NCI-H146 treated with DMSO at 0.1 percent for 48 hours (cell line): ENCODE data around the gene MAX.
A peak's percentile ranks its signal among the peaks of the same experiment; 100 is the strongest.

Source experiments
- DNase-seq: peaks from one replicate; lab custom pipeline; 2025; ENCODE audit not compliant: unreplicated experiment; lab: John Stamatoyannopoulos, UW

Gene MAX, protein sequence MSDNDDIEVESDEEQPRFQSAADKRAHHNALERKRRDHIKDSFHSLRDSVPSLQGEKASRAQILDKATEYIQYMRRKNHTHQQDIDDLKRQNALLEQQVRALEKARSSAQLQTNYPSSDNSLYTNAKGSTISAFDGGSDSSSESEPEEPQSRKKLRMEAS

DNA sequence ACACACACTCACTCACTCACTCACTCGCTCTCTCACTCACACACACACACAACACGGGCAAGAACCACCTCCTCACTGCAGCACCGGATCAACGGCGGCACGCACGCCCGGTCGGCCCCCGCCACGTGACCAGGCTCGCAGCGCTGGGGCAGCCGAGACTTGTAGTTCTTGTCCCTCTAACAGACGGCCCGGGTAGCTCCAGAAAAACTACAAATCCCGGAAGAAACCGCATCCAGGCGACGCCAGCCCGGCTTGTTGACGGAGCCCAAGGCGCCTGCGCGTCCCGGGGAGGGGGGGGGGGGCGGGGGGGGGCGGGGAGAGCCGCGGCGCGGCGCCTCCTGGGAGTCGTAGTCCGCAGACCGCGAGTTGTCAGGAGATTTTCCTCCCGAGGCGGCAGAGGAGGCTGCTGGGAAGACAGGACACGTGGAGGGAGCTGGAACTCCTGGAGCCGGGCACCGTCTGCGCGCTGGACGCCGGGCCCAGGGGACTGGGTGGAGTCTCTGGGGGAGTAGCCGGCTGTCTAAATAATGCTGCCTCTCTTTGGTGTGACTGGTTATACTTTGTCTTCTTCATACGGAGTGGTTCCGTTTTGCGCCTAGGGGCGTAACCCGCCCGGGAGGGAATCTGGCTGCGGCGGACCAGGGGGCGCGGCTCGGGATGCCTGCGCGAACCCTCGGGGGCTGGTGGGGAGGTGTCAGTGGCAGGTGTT lies at the start of gene MAX:
TSS of gene MAX (minus strand) at position 77 of the 709 bp plus-strand sequence. CDS start 178 bp downstream, outside the sequence.
- DNase-seq, result peak; percentile 82

DNA sequence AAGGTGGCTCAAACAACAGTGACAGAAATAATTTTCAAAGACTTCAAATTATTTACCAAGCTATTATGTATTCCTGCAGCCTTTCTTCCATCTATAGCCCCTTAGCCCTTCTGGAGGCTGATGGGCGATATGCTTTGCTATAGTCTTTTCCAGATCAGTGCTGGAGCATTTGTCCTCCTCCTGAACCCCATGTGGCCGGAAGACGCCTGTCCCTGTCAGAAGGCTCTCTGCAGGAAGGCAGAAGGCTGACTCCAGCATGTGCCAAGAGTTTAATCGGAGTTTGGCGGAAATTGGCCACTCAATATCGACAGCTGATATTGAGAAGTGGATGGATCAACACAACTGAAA lies 49.3 kb upstream of the MAX start:
- no peak for DNase-seq

GRCh38 chr14:65150898-65151608 lies 48.7 kb upstream of the MAX start:
- DNase-seq, result no peak

- no peak for DNase-seq
Observed at GRCh38 chr14:65149116-65149515, 46.8 kb upstream of the MAX start.

DNA sequence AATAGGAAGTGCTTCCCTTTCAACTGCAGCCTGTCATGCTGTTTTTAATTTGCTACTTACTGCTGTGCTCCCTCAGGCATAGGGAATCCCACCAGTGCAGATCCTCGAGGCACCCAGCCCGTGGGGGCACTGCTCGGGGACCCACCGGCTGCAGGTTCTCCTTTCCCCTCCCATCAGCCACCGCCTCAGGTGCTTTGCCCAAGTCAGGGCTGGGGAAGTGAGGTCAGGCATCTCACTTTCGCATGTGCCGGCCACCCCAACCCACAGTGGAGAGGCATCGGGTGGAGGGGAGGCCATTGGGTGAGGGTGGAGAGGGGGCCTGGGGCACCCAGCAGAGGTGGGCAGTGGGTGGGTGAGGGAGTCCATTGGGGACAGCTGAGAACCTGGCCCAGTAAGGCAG lies 41.9 kb upstream of the MAX start:
- no peak for DNase-seq

GRCh38 chr14:65142914-65143625 lies 40.8 kb upstream of the MAX start:
- DNase-seq, result no peak

DNA sequence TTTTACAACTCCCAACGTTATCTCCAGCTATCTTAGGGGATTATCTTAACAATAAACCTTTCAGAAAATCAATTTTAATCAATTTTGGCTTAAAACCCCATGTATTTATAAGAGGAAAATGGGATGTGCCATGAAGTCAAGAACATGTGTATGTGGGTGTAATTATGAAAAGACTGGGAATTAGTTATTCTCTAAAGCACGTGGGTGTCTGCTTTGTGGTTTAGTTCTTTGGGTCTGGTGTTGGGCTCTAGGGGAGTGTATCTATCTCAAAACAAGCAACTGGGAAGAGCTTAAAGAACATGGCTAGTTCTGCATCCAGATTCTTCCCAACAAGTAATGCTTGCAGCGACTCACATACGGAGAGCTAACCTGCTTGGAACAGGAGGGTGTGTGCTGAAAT lies 40.1 kb upstream of the MAX start:
- no peak for DNase-seq

- no peak for DNase-seq
Observed at GRCh38 chr14:65141523-65141922, 39.2 kb upstream of the MAX start.

- DNase-seq, result no peak
Observed at GRCh38 chr14:65137648-65138307, 35.5 kb upstream of the MAX start.

- DNase-seq, result no peak
Observed at GRCh38 chr14:65134651-65135579, 32.6 kb upstream of the MAX start.

GRCh38 chr14:65132855-65133254 lies 30.5 kb upstream of the MAX start:
- no peak for DNase-seq

DNA sequence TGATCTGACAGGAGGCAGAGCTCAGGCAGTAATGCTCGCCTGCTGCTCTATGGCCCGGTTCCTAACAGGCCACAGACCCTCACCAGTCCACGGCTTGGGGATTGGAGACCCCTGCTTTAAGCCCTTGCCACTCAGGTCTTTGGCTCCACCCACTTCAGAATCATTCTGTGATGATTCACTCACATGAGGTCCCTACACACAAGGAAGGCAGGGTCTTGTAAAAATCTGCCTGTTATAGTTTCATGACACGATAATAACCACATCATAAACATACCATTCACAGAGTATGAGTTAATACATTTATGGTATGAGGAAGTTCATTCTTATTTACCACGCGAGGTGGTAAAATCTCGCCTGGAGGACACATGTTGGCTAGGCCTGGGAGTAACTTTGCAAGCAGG lies 29.0 kb upstream of the MAX start:
- DNase-seq, result no peak

DNA sequence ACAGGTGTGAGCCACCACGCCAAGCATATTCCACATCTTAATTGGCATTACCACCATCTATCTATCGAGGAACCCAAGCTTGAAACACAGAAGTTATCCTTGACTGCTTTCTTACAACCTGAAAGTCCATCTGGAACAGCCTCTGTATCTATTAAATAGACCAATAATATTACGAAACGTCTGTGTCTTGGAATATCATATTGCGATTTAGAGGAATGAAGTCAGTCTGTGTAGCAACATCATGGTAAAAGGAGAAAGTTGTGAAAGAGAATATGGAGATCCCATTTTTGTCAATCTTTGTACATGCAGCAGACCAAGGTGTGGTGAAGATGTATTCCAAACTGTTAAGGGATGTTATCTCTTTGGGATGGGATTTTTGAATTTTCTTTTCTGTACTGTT lies 25.8 kb upstream of the MAX start:
- no peak for DNase-seq

DNA sequence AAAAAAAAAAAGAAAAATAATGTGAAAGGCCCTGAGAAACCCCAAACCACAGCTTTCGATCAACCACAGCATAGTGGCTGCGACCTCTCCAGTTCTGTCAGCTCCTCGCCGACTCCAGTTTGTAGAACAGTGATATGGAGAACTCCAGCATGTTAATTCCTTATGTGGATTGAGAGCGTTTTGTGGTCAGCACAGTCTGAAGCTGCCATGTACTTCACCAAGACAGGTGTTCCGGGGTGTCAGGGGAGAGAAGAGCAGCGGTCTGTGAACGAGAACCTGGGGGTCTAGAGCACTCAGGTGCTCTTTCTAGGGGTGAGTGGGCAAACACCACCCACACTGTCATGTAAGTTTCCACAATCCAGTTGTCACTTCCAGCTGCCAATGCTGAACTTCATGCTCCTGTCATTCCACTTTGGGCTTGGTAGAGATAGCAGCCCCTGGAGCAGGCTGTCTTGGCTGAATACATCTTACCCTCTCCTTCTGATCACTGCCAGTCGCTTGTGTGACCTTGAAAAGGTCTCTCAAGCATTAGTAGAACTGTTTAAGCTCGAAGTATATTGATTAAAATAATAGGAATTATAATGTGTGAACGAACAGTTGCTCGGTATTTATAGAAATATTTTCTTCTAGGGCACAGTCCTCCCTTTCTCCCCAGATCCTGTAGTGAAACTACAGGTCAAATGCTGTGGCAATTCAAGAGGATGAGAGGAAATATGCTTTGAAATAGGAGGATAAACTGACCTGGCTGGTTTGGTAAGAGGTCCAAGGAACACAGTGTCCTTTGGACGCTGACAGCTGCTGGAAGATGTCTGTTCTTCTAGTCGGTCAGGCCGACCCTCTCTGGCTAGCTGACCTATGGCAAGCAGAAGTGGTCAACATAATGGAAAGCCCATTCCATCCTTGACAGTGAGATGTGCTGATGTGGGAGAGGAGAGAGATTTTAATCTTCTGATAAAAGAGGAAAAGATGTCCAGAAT lies 15.7 kb upstream of the MAX start:
- no peak for DNase-seq

DNA sequence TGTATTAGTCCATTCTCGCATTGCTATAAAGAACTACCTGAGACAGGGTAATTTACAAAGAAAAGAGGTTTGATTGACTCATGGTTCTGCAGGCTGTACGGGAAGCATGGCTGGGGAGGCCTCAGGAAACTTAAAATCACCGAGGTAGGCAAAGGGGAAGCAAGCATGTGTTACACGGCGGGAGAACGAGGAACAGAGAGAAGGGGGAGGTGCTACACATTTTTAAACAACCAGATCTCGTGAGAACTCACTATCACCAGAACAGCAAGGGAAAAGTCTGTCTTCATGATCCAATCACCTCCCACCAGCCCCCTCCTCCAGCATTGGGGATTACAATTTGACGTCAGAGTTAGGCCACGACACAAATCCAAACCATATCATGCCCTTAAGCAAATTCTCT lies 13.3 kb upstream of the MAX start:
- no peak for DNase-seq

GRCh38 chr14:65110525-65110924 lies 8.2 kb upstream of the MAX start:
- DNase-seq, result no peak

GRCh38 chr14:65109357-65109756 lies 7.0 kb upstream of the MAX start:
- DNase-seq, result no peak

- DNase-seq, result no peak
Observed at GRCh38 chr14:65107200-65107599, 4.9 kb upstream of the MAX start.

GRCh38 chr14:65106736-65107135 lies 4.4 kb upstream of the MAX start:
- no peak for DNase-seq
